ENCODE data around the gene ARSH. TPM values are rescaled to one million over a fixed set of nuclear protein-coding genes. Genes with fewer than 3 reads are reported as not detected.

The ARSH gene
- polyA plus RNA-seq, 1 experiment: not detected

DNA sequence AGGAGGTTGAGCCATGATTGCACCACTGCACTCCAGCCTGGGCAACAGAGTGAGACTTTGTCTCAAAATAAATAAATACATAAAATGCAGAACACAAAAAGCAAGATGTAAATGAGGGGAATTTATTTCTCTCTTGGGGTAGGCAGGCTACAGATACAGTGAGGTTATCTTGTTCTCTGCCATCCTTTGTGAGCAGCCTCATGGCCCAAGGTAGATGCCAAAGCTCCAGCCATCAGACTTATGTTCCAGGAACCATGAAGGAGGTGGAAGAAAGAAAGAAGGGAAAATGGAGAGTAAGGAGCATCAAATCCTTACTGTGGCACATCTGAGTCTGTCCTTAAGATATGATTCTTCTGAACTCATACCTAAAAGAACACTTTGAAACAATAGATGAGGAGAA is 11.1 kb downstream of the ARSH start:
- TF ChIP-seq, protein P1, sequence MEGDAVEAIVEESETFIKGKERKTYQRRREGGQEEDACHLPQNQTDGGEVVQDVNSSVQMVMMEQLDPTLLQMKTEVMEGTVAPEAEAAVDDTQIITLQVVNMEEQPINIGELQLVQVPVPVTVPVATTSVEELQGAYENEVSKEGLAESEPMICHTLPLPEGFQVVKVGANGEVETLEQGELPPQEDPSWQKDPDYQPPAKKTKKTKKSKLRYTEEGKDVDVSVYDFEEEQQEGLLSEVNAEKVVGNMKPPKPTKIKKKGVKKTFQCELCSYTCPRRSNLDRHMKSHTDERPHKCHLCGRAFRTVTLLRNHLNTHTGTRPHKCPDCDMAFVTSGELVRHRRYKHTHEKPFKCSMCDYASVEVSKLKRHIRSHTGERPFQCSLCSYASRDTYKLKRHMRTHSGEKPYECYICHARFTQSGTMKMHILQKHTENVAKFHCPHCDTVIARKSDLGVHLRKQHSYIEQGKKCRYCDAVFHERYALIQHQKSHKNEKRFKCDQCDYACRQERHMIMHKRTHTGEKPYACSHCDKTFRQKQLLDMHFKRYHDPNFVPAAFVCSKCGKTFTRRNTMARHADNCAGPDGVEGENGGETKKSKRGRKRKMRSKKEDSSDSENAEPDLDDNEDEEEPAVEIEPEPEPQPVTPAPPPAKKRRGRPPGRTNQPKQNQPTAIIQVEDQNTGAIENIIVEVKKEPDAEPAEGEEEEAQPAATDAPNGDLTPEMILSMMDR (IDR thresholded peaks at IDR 0.05; ENCODE audit: low read depth, low read length): no peak
- Histone ChIP-seq H3K4me3 (ENCODE audit: low read depth, low read length) (no peak overlapping the region), H3K9me3 (ENCODE audit: control insufficient read depth, insufficient read depth, low read length) (peaks cover 2% of the 10 kb centered on the region; the same call in 1 of the 2 replicates), H3K27me3 (ENCODE audit: control insufficient read depth, insufficient read depth, low read length) (no peaks in the 10 kb centered on the region), H3K27ac (ENCODE audit: low read depth, low read length) (no peak overlapping the region)
- ChIA-PET POLR2A (no interaction called here), CTCF (no interaction called here)
- DNase-seq (ENCODE audit: low read depth, low spot score): no peak

DNA sequence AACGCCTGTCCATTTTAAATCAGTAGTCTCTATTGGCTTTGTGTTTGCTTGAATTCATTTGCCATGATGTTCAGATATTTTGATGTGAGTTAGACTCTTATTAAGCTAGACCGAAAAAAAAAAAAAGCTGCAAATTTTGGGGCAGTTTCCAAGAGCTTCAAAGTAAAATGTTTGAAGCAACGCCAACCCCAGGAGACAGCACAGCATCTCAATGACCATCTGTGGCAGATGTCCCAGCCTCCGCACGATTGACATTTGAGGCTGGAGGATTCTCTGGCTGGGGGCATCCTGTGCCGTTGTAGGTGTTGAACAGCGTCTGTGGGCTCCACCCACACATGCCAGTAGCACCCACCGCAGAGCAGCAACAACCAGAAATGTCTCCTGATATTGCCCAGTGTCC is 17.8 kb downstream of the ARSH start:
- TF ChIP-seq, protein P1 (IDR thresholded peaks at IDR 0.05; ENCODE audit: low read depth, low read length): no peak
- ChIA-PET CTCF (no interaction called here), POLR2A (no interaction called here)
- H3K9me3 ChIP-seq (ENCODE audit: control insufficient read depth, insufficient read depth, low read length): no peaks in the 10 kb centered on the region
- H3K4me3 ChIP-seq (ENCODE audit: low read depth, low read length): no peak overlapping the region
- H3K27ac ChIP-seq (ENCODE audit: low read depth, low read length): no peak overlapping the region
- DNase-seq (ENCODE audit: low read depth, low spot score): no peak
- H3K27me3 ChIP-seq (ENCODE audit: control insufficient read depth, insufficient read depth, low read length): no peaks in the 10 kb centered on the region

DNA sequence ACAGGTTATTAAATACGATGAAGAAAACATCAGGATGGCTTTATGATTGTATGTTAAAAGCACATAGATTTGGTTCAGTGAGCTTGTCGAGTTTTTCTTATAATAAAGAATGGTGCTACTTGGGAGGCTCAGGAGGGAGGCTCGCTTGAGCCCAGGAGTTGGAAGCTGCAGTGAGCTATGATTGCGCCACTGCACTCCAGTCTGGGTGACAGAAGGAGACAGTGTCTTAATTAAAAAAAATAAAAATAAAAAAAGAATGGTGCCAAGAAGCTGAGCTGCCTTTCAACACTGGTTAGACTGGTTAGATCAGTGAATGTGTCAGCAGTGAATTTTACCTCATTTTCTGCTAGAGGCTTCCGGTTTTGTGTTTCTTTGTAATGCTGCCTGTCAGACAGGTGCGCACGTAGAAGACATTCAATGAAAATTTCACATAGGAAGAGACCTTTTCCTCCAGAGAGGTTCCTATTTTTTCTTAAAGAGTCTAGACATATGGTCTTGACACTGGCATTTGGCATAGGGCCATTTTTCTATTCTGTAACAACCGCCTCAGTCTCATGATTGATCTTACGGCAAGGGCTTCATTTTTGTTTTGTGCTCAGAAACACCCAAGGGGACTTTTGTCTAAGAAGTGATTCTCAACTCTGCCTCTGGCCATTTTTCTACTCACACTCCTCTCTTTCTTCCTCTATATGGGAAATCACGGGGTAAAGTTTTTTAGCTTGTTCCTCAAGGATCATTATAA is 19.9 kb downstream of the ARSH start:
- POLR2A ChIA-PET: no interaction called here
- Histone ChIP-seq H3K27ac (ENCODE audit: low read depth, low read length) (no peak overlapping the region), H3K9me3 (ENCODE audit: control insufficient read depth, insufficient read depth, low read length) (no peaks in the 10 kb centered on the region), H3K4me3 (ENCODE audit: low read depth, low read length) (no peak overlapping the region), H3K27me3 (ENCODE audit: control insufficient read depth, insufficient read depth, low read length) (no peaks in the 10 kb centered on the region)
- CTCF ChIA-PET: no interaction called here
- TF ChIP-seq, protein P1 (IDR thresholded peaks at IDR 0.05; ENCODE audit: low read depth, low read length): no peak
- no peak for DNase-seq (ENCODE audit: low read depth, low spot score)

GRCh38 chrX:3029129-3029528 is 22.8 kb downstream of the ARSH start:
- Histone ChIP-seq H3K27ac (ENCODE audit: low read depth, low read length) (no peak overlapping the region), H3K4me3 (ENCODE audit: low read depth, low read length) (no peak overlapping the region), H3K27me3 (ENCODE audit: control insufficient read depth, insufficient read depth, low read length) (no peaks in the 10 kb centered on the region), H3K9me3 (ENCODE audit: control insufficient read depth, insufficient read depth, low read length) (no peaks in the 10 kb centered on the region)
- TF ChIP-seq, protein P1 (IDR thresholded peaks at IDR 0.05; ENCODE audit: low read depth, low read length): no peak
- no peak for DNase-seq (ENCODE audit: low read depth, low spot score)
- CTCF ChIA-PET: no interaction called here
- POLR2A ChIA-PET: no interaction called here

GRCh38 chrX:3037218-3037617 is 30.9 kb downstream of the ARSH start:
- H3K4me3 ChIP-seq (ENCODE audit: low read depth, low read length): no peak overlapping the region
- no peak for DNase-seq (ENCODE audit: low read depth, low spot score)
- POLR2A ChIA-PET: no interaction called here
- no peaks in the 10 kb centered on the region for H3K9me3 ChIP-seq (ENCODE audit: control insufficient read depth, insufficient read depth, low read length)
- H3K27ac ChIP-seq (ENCODE audit: low read depth, low read length): no peak overlapping the region
- TF ChIP-seq, protein P1 (IDR thresholded peaks at IDR 0.05; ENCODE audit: low read depth, low read length): no peak
- CTCF ChIA-PET: no interaction called here
- no peaks in the 10 kb centered on the region for H3K27me3 ChIP-seq (ENCODE audit: control insufficient read depth, insufficient read depth, low read length)
